ENCODE measurements around the gene ROPN1L.

DNA sequence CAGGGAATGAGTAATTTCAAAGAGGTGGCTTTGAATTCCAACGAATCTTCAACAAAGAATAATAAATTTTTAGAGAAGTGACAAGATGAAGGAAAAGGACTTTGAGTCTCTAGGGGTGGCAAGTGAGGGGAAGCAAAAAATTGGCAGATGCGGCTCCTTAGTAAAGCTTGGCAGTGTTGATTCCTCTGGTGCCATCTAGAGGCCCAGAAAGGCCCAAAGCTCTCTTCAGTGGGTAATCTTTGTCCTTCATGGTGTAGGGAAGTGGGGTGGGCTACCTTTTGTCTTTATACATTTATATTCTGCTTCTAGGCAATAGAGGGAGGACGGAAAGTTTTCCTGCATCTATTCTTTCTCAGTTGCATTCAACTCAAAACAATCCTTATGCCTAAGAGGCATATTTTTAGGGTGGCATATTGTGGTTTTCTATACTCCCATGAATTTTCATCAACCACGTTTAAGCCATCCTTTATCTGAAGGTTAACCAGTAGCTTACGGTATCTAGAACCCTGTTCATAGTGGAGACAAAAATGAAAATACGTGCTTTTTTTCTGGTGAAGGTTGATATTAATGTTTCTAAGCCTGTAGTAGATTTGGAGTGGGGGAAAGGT is 17.5 kb upstream of the ROPN1L start:
- TF ChIP-seq, protein P1, sequence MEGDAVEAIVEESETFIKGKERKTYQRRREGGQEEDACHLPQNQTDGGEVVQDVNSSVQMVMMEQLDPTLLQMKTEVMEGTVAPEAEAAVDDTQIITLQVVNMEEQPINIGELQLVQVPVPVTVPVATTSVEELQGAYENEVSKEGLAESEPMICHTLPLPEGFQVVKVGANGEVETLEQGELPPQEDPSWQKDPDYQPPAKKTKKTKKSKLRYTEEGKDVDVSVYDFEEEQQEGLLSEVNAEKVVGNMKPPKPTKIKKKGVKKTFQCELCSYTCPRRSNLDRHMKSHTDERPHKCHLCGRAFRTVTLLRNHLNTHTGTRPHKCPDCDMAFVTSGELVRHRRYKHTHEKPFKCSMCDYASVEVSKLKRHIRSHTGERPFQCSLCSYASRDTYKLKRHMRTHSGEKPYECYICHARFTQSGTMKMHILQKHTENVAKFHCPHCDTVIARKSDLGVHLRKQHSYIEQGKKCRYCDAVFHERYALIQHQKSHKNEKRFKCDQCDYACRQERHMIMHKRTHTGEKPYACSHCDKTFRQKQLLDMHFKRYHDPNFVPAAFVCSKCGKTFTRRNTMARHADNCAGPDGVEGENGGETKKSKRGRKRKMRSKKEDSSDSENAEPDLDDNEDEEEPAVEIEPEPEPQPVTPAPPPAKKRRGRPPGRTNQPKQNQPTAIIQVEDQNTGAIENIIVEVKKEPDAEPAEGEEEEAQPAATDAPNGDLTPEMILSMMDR (IDR thresholded peaks at IDR 0.05; ENCODE audit: poor library complexity), result peak; percentile 60
- TF ChIP-seq EZH2phosphoT487 (IDR thresholded peaks at IDR 0.05; ENCODE audit: low read depth, severe bottlenecking, unreplicated experiment) (no peak), EZH2 (IDR thresholded peaks at IDR 0.05; ENCODE audit: borderline replicate concordance) (no peak)

Measured in hepatocyte (in vitro differentiated cells).